AG10803 (cell line): ENCODE results near the gene CCDC170.

ENCODE experiments used
- DNase-seq: peaks from one replicate; pipeline ENCODE4 v3.0.0; 2010; ENCODE audit warnings: low read depth
- H3K4me3 ChIP-seq: 2 replicates; pipeline ENCODE4 v1.5.1; 2011; ENCODE audit warnings: mild to moderate bottlenecking, low read length, control low read depth
- TF ChIP-seq, protein P1 (sequence below): conservative IDR thresholded peaks from 2 replicates; pipeline ENCODE4 v1.5.1; 2011; ENCODE audit warnings: mild to moderate bottlenecking, low read length, control low read depth, inconsistent platforms

The CCDC170 gene

DNA sequence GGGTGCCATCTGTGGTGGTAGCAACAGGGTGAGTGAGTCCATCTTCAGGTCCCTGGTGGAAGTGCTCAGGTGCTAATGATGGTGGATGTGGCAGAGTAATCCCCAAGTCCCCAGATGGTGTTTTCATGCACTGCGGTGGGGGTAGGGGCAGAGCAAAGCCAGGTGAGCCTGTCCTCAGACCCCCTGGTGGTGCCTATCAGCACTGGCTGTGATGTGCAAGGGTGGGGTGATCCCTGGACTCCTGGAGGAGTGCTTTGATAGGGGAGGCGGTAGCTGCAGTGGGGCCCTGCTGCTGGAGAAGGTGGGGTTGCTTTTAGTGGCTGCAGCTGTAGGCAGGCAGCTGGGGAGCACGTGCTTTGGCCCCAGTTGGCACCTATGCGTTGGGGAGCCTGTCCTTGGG, 70.8 kb downstream of the CCDC170 start:
- no peak overlapping the region for H3K4me3 ChIP-seq
- DNase-seq, result no peak
- TF ChIP-seq, protein P1, sequence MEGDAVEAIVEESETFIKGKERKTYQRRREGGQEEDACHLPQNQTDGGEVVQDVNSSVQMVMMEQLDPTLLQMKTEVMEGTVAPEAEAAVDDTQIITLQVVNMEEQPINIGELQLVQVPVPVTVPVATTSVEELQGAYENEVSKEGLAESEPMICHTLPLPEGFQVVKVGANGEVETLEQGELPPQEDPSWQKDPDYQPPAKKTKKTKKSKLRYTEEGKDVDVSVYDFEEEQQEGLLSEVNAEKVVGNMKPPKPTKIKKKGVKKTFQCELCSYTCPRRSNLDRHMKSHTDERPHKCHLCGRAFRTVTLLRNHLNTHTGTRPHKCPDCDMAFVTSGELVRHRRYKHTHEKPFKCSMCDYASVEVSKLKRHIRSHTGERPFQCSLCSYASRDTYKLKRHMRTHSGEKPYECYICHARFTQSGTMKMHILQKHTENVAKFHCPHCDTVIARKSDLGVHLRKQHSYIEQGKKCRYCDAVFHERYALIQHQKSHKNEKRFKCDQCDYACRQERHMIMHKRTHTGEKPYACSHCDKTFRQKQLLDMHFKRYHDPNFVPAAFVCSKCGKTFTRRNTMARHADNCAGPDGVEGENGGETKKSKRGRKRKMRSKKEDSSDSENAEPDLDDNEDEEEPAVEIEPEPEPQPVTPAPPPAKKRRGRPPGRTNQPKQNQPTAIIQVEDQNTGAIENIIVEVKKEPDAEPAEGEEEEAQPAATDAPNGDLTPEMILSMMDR, result no peak

DNA sequence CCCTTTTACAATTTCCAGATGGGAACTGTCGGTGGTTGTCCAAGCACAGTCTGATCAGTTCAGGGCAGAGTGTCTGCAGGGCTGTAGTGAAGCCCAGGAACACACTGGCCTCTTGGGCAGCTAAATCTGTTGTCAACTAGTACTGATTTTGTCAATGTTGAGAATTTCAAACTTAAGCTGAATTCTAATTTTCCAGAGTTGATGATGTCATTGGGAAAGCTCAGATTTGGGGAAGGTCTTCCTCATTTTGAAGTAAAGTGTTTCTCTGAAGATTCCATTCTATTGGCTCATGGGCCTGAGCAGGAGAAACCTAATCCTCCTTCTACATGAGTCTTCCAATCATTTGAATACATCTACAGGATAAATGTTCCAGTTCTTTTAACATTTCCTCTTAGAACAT, 72.1 kb downstream of the CCDC170 start:
- no peak overlapping the region for H3K4me3 ChIP-seq
- DNase-seq, result no peak
- TF ChIP-seq, protein P1, result no peak

GRCh38 chr6:151566557-151566956, 72.7 kb downstream of the CCDC170 start:
- TF ChIP-seq, protein P1, result no peak
- DNase-seq, result no peak
- no peak overlapping the region for H3K4me3 ChIP-seq

- DNase-seq, result no peak
- no peak overlapping the region for H3K4me3 ChIP-seq
- TF ChIP-seq, protein P1, result no peak
Observed at GRCh38 chr6:151576633-151577032, 82.8 kb downstream of the CCDC170 start.

DNA sequence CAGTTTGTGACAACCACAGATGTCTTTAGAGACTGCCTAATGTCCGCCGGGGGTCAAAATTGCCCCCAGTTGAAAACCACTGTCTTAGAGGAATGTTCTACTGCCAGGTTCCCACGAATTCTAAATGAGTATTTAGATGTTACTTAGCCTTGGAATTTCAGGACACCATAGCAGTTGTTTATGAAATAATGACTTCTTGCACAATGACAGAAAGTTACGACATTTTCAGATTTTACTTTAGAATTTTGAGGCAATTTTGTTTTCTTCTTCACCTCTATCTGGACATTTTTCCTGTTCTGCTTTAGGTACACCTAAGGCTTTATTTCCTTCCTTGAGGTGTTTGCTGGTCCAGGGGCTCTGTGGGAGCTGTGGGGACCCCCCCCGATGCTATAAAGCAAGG, 83.4 kb downstream of the CCDC170 start:
- H3K4me3 ChIP-seq, result no peak overlapping the region
- DNase-seq, result no peak
- TF ChIP-seq, protein P1, result no peak

DNA sequence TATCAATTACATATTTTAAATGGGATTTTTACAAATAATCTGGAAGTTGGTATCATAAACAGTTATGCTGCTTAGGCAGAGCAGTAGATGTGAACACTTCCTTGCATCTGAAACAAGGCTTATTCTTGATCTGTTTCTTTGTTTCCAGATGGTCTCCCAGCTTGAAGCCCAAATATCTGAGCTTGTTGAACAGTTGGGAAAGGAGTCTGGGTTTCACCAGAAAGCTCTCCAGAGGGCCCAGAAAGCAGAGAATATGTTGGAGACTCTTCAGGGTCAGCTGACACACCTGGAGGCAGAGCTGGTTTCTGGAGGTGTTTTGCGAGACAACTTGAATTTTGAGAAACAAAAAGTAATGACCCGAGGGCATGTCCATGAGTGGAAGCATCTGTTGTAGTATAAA, 91.9 kb downstream of the CCDC170 start:
- TF ChIP-seq, protein P1, result no peak
- DNase-seq, result no peak
- no peak overlapping the region for H3K4me3 ChIP-seq

DNA sequence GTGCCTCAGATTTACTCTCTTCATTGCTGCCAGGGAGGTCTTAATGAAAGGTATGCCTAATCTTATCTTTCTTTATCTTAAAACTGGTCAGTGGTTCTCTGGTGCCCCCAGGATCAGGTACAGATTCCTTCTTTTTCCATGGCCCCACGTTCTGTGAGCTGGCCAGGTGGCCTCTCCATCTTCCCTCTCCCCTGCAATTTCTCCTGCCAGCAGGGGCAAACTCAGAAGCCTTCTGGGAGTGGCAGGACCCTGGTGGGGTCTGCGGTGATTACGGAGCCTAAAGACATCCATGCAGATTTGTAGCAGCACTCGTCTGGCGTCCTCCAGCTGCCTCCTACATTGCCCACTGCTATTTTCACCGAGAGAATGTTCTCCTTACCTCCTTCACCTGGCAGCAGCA, 95.8 kb downstream of the CCDC170 start:
- no peak for DNase-seq
- TF ChIP-seq, protein P1, result no peak
- no peak overlapping the region for H3K4me3 ChIP-seq
